ENCODE results near the gene TBX4. TPM values are rescaled to one million over a fixed set of nuclear protein-coding genes. Genes with fewer than 3 reads are reported as not detected.

Gene TBX4
- polyA plus RNA-seq, 3 donors = not detected

GRCh38 chr17:61405686-61406536, 46.3 kb upstream of the TBX4 start:
- no peak overlapping the region for H3K9ac ChIP-seq (ENCODE audit: insufficient read depth, low read length, poor library complexity, severe bottlenecking)
- H3K27ac Mint-ChIP-seq = no peak overlapping the region
- H4K20me1 ChIP-seq (ENCODE audit: insufficient read depth, low read length) = peaks cover 5% of the 10 kb centered on the region
- peak overlapping the region in 1 of 2 donors; percentile 71 for H3K4me3 Mint-ChIP-seq
- no peaks in the 10 kb centered on the region for H3K79me2 ChIP-seq (ENCODE audit: insufficient read depth, low read length)
- peaks cover 91 to 98% (median 94%) of the 10 kb centered on the region in 3 donors for H3K27me3 Mint-ChIP-seq (ENCODE audit: low read depth in 3 of 3)
- H2AFZ ChIP-seq (ENCODE audit: insufficient read depth, low read depth, low read length, poor library complexity, severe bottlenecking) = no peak overlapping the region
- peaks cover 91 to 98% of the 10 kb centered on the region in 2 donors for H3K27me3 ChIP-seq (ENCODE audit: control insufficient read depth in 2 of 2, insufficient read depth in 2 of 2, low read length in 2 of 2)
- peaks cover 39 to 44% of the 10 kb centered on the region in 2 donors for H3K4me1 ChIP-seq (ENCODE audit: control insufficient read depth in 1 of 2, insufficient read depth in 2 of 2, low read length in 2 of 2)
- TF ChIP-seq, protein P1, sequence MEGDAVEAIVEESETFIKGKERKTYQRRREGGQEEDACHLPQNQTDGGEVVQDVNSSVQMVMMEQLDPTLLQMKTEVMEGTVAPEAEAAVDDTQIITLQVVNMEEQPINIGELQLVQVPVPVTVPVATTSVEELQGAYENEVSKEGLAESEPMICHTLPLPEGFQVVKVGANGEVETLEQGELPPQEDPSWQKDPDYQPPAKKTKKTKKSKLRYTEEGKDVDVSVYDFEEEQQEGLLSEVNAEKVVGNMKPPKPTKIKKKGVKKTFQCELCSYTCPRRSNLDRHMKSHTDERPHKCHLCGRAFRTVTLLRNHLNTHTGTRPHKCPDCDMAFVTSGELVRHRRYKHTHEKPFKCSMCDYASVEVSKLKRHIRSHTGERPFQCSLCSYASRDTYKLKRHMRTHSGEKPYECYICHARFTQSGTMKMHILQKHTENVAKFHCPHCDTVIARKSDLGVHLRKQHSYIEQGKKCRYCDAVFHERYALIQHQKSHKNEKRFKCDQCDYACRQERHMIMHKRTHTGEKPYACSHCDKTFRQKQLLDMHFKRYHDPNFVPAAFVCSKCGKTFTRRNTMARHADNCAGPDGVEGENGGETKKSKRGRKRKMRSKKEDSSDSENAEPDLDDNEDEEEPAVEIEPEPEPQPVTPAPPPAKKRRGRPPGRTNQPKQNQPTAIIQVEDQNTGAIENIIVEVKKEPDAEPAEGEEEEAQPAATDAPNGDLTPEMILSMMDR (IDR thresholded peaks at IDR 0.05) = no peak
- DNase-seq = no peak
- peaks cover 21 to 49% of the 10 kb centered on the region in 2 donors for H3K9me3 ChIP-seq (replicated peaks in 1 of 2; ENCODE audit: control insufficient read depth in 1 of 2, insufficient read depth in 1 of 2, low read length in 2 of 2)
- H3K9me3 Mint-ChIP-seq = peaks cover 0 to 40% (median 22%) of the 10 kb centered on the region in 7 donors
- WGBS (ENCODE audit: insufficient coverage) = 12% methylated on average over 28 of the region's 37 CpGs
- H3K36me3 ChIP-seq (replicated peaks in 1 of 2; ENCODE audit: control insufficient read depth in 1 of 2, insufficient read depth in 2 of 2, low read length in 2 of 2) = no peaks in the 10 kb centered on the region
- no peak overlapping the region for H3K4me2 ChIP-seq (replicated peaks; ENCODE audit: extremely low read depth, low read length, poor library complexity, severe bottlenecking)
- intact Hi-C loops (cut with micrococcal nuclease) = no loop called here
- H3K27ac ChIP-seq (ENCODE audit: low read depth in 1 of 2, low read length in 2 of 2) = no peak overlapping the region
- no peak overlapping the region for H3K4me3 ChIP-seq (replicated peaks in 1 of 3; ENCODE audit: low read depth in 2 of 3, low read length in 3 of 3)
- H3K4me1 Mint-ChIP-seq = peaks cover 46% of the 10 kb centered on the region
- peaks cover 14 to 16% of the 10 kb centered on the region in 2 donors for H3K36me3 Mint-ChIP-seq

- no peak overlapping the region for H3K4me3 ChIP-seq (replicated peaks in 1 of 3; ENCODE audit: low read depth in 2 of 3, low read length in 3 of 3)
- Mint-ChIP-seq H3K36me3 (peaks cover 10 to 12% of the 10 kb centered on the region in 2 donors), H3K4me1 (peaks cover 44% of the 10 kb centered on the region), H3K4me3 (peak overlapping the region in 1 of 2 donors; percentile 71), H3K27ac (no peak overlapping the region), H3K9me3 (peaks cover 0 to 40% (median 24%) of the 10 kb centered on the region in 7 donors), H3K27me3 (ENCODE audit: low read depth in 3 of 3) (peaks cover 89 to 97% (median 92%) of the 10 kb centered on the region in 3 donors)
- no peak overlapping the region for H3K27ac ChIP-seq (ENCODE audit: low read depth in 1 of 2, low read length in 2 of 2)
- H3K9ac ChIP-seq (ENCODE audit: insufficient read depth, low read length, poor library complexity, severe bottlenecking) = no peak overlapping the region
- H3K9me3 ChIP-seq (replicated peaks in 1 of 2; ENCODE audit: control insufficient read depth in 1 of 2, insufficient read depth in 1 of 2, low read length in 2 of 2) = peaks cover 27 to 43% of the 10 kb centered on the region in 2 donors
- intact Hi-C loops (cut with micrococcal nuclease) = no loop called here
- DNase-seq = no peak
- no peak overlapping the region for H2AFZ ChIP-seq (ENCODE audit: insufficient read depth, low read depth, low read length, poor library complexity, severe bottlenecking)
- TF ChIP-seq, protein P1 (IDR thresholded peaks at IDR 0.05) = no peak
- H3K4me1 ChIP-seq (ENCODE audit: control insufficient read depth in 1 of 2, insufficient read depth in 2 of 2, low read length in 2 of 2) = peaks cover 45 to 50% of the 10 kb centered on the region in 2 donors
- peaks cover 90 to 98% of the 10 kb centered on the region in 2 donors for H3K27me3 ChIP-seq (ENCODE audit: control insufficient read depth in 2 of 2, insufficient read depth in 2 of 2, low read length in 2 of 2)
- no peak overlapping the region for H3K4me2 ChIP-seq (replicated peaks; ENCODE audit: extremely low read depth, low read length, poor library complexity, severe bottlenecking)
- peaks cover 5% of the 10 kb centered on the region for H4K20me1 ChIP-seq (ENCODE audit: insufficient read depth, low read length)
- H3K79me2 ChIP-seq (ENCODE audit: insufficient read depth, low read length) = no peaks in the 10 kb centered on the region
- no peaks in the 10 kb centered on the region for H3K36me3 ChIP-seq (replicated peaks in 1 of 2; ENCODE audit: control insufficient read depth in 1 of 2, insufficient read depth in 2 of 2, low read length in 2 of 2)
- no CpG with 5 or more reads among the region's 1 CpG for WGBS (ENCODE audit: insufficient coverage)
Observed at GRCh38 chr17:61406537-61406845, 45.7 kb upstream of the TBX4 start.
